ENCODE results near the gene GPR39. TPM values are rescaled to one million over a fixed set of nuclear protein-coding genes. Genes with fewer than 3 reads are reported as not detected.

Gene GPR39
- total and polyA plus RNA-seq, 2 donors (not counting 1 experiment from before 2014, with no cell fraction given): not detected

DNA sequence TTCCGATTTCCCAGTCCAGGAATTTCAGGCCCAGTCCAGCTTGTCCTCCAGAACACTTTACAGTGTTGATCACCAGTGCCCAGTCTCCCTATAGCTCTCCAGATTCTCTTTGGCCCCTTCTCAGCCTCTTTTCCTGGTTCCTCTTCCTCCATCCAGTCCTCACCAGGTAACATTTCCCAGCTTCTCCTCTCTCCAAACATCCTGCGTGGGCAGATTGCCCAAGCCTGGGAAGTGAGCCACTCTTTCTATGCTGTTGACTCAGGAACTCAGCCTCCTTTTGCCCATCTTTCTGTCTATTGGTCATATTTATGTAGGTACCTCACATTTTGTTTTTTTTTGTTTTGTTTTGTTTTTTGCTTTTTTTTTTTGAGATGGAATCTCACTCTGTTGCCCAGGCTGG lies 144.0 kb downstream of the GPR39 start:
- H2AFZ ChIP-seq (ENCODE audit: insufficient read depth, low read depth, low read length, poor library complexity, severe bottlenecking): no peak overlapping the region
- no peak overlapping the region for H3K4me3 ChIP-seq (ENCODE audit: control extremely low read depth in 1 of 5, extremely low read depth in 1 of 5, insufficient read depth in 1 of 5, low read depth in 2 of 5, low read length in 4 of 5)
- no peak overlapping the region for H3K27ac ChIP-seq (ENCODE audit: low read length in 2 of 2)
- no peaks in the 10 kb centered on the region for H4K20me1 ChIP-seq (ENCODE audit: control insufficient read depth, insufficient read depth, low read length, poor library complexity, severe bottlenecking)
- H3K27me3 Mint-ChIP-seq: no peaks in the 10 kb centered on the region
- H3K4me2 ChIP-seq (replicated peaks; ENCODE audit: low read depth, low read length, poor library complexity, severe bottlenecking): no peak overlapping the region
- ChIA-PET POLR2A (no interaction called here), CTCF (no interaction called here)
- TF ChIP-seq EZH2 (IDR thresholded peaks at IDR 0.05; ENCODE audit: borderline replicate concordance, insufficient read depth, low read depth, low read length, poor library complexity, severe bottlenecking): no peak
- TF ChIP-seq, protein P1, sequence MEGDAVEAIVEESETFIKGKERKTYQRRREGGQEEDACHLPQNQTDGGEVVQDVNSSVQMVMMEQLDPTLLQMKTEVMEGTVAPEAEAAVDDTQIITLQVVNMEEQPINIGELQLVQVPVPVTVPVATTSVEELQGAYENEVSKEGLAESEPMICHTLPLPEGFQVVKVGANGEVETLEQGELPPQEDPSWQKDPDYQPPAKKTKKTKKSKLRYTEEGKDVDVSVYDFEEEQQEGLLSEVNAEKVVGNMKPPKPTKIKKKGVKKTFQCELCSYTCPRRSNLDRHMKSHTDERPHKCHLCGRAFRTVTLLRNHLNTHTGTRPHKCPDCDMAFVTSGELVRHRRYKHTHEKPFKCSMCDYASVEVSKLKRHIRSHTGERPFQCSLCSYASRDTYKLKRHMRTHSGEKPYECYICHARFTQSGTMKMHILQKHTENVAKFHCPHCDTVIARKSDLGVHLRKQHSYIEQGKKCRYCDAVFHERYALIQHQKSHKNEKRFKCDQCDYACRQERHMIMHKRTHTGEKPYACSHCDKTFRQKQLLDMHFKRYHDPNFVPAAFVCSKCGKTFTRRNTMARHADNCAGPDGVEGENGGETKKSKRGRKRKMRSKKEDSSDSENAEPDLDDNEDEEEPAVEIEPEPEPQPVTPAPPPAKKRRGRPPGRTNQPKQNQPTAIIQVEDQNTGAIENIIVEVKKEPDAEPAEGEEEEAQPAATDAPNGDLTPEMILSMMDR (IDR thresholded peaks at IDR 0.05): no peak
- ATAC-seq (ENCODE audit: low read depth): no peak
- H3K9me3 Mint-ChIP-seq (ENCODE audit: insufficient read depth): no peaks in the 10 kb centered on the region
- H3K4me1 Mint-ChIP-seq: no peaks in the 10 kb centered on the region
- no peak overlapping the region for H3K4me3 Mint-ChIP-seq
- 78% methylated on average over 1 of the region's 2 CpGs for WGBS (ENCODE audit: insufficient coverage)
- H3K27me3 ChIP-seq (replicated peaks in 1 of 4; ENCODE audit: control extremely low read depth in 1 of 4, control insufficient read depth in 3 of 4, insufficient read depth in 4 of 4, low read length in 3 of 4): no peaks in the 10 kb centered on the region
- H3K79me2 ChIP-seq (ENCODE audit: control insufficient read depth, insufficient read depth, low read length): no peaks in the 10 kb centered on the region
- H3K27ac Mint-ChIP-seq: no peak overlapping the region
- no peaks in the 10 kb centered on the region for H3K4me1 ChIP-seq (ENCODE audit: control insufficient read depth in 2 of 2, insufficient read depth in 2 of 2, low read length in 2 of 2)
- intact Hi-C loops (cut with micrococcal nuclease): no loop called here
- H3K9me3 ChIP-seq (ENCODE audit: control extremely low read depth in 1 of 3, control insufficient read depth in 2 of 3, insufficient read depth in 1 of 3, low read length in 2 of 3): peaks cover 0 to 4% (median 0%) of the 10 kb centered on the region in 3 donors
- H3K9ac ChIP-seq (ENCODE audit: low read length): no peak overlapping the region
- H3K36me3 ChIP-seq (replicated peaks in 1 of 2; ENCODE audit: control extremely low read depth in 1 of 2, control insufficient read depth in 1 of 2, extremely low read depth in 1 of 2, insufficient read depth in 2 of 2, low read length in 1 of 2): no peaks in the 10 kb centered on the region
- no peak for DNase-seq

DNA sequence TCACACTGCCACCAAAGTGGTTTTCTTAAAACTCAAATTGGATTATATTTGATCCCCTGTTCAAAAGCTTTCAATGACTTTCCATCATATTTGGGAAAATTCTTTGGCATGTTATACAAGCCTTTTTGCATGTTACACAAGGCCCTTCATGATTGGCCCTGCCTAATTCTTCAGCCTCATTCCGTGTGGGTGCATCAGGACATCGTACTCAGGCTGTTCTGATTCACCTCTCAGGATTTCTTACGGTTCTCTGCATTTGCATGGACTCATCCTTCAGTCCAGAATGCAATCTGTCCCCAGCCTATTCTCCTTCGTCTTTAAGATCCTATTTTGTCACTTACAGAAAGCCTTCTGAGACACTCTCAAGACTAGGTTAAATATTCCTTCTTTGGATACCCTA lies 145.6 kb downstream of the GPR39 start:
- CTCF ChIA-PET: no interaction called here
- H3K4me3 ChIP-seq (ENCODE audit: control extremely low read depth in 1 of 5, extremely low read depth in 1 of 5, insufficient read depth in 1 of 5, low read depth in 2 of 5, low read length in 4 of 5): no peak overlapping the region
- H3K9ac ChIP-seq (ENCODE audit: low read length): no peak overlapping the region
- H3K36me3 ChIP-seq (replicated peaks in 1 of 2; ENCODE audit: control extremely low read depth in 1 of 2, control insufficient read depth in 1 of 2, extremely low read depth in 1 of 2, insufficient read depth in 2 of 2, low read length in 1 of 2): no peaks in the 10 kb centered on the region
- intact Hi-C loops (cut with micrococcal nuclease): no loop called here
- no peaks in the 10 kb centered on the region for H3K79me2 ChIP-seq (ENCODE audit: control insufficient read depth, insufficient read depth, low read length)
- no peaks in the 10 kb centered on the region for H4K20me1 ChIP-seq (ENCODE audit: control insufficient read depth, insufficient read depth, low read length, poor library complexity, severe bottlenecking)
- no peaks in the 10 kb centered on the region for H3K4me1 Mint-ChIP-seq
- no peak overlapping the region for H3K4me2 ChIP-seq (replicated peaks; ENCODE audit: low read depth, low read length, poor library complexity, severe bottlenecking)
- H3K9me3 ChIP-seq (ENCODE audit: control extremely low read depth in 1 of 3, control insufficient read depth in 2 of 3, insufficient read depth in 1 of 3, low read length in 2 of 3): peaks cover 0 to 4% (median 0%) of the 10 kb centered on the region in 3 donors
- H3K27me3 ChIP-seq (replicated peaks in 1 of 4; ENCODE audit: control extremely low read depth in 1 of 4, control insufficient read depth in 3 of 4, insufficient read depth in 4 of 4, low read length in 3 of 4): no peaks in the 10 kb centered on the region
- no peaks in the 10 kb centered on the region for H3K4me1 ChIP-seq (ENCODE audit: control insufficient read depth in 2 of 2, insufficient read depth in 2 of 2, low read length in 2 of 2)
- ATAC-seq (ENCODE audit: low read depth) (no peak), DNase-seq (no peak)
- POLR2A ChIA-PET: no interaction called here
- H3K27ac ChIP-seq (ENCODE audit: low read length in 2 of 2): no peak overlapping the region
- TF ChIP-seq EZH2 (IDR thresholded peaks at IDR 0.05; ENCODE audit: borderline replicate concordance, insufficient read depth, low read depth, low read length, poor library complexity, severe bottlenecking): no peak
- TF ChIP-seq, protein P1 (IDR thresholded peaks at IDR 0.05): no peak
- H3K27me3 Mint-ChIP-seq: no peaks in the 10 kb centered on the region
- no peaks in the 10 kb centered on the region for H3K9me3 Mint-ChIP-seq (ENCODE audit: insufficient read depth)
- no peak overlapping the region for H3K27ac Mint-ChIP-seq
- H2AFZ ChIP-seq (ENCODE audit: insufficient read depth, low read depth, low read length, poor library complexity, severe bottlenecking): no peak overlapping the region
- H3K4me3 Mint-ChIP-seq: no peak overlapping the region
- 69% methylated on average over 4 of the region's 4 CpGs for WGBS (ENCODE audit: insufficient coverage)

All from B cell (primary cell).